H9 (cell line): ENCODE data around the gene STIL. TPM values are rescaled to one million over a fixed set of nuclear protein-coding genes. Genes with fewer than 3 reads are reported as not detected.

Experiments used
- DNase-seq: peaks from one replicate; pipeline ENCODE4 v3.0.0-alpha.2; 2017
- H2AFZ ChIP-seq: one replicate; pipeline ENCODE4 v1.6.1; 2013; ENCODE audit warnings: mild to moderate bottlenecking, low read length, control low read depth, moderate library complexity
- H2AK5ac ChIP-seq: 2 replicates; pipeline ENCODE4 v1.6.1; 2013; ENCODE audit warnings: low read length, control low read depth, mixed read lengths; ENCODE audit not compliant: insufficient read length
- H2BK120ac ChIP-seq: one replicate; pipeline ENCODE4 v1.6.1; 2013; ENCODE audit warnings: low read depth, mild to moderate bottlenecking, low read length, control low read depth, inconsistent platforms; ENCODE audit not compliant: poor library complexity, severe bottlenecking
- H2BK12ac ChIP-seq: 2 replicates; pipeline ENCODE4 v1.6.1; 2013; ENCODE audit warnings: low read length, control low read depth, mixed read lengths, low read depth; ENCODE audit not compliant: insufficient read length
- H2BK15ac ChIP-seq: 2 replicates; pipeline ENCODE4 v1.6.1; 2013; ENCODE audit warnings: low read depth, low read length, control low read depth
- H2BK20ac ChIP-seq: one replicate; pipeline ENCODE4 v1.6.1; 2013; ENCODE audit warnings: low read depth, mild to moderate bottlenecking, low read length, control low read depth, inconsistent platforms; ENCODE audit not compliant: poor library complexity, severe bottlenecking
- H2BK5ac ChIP-seq: 2 replicates; pipeline ENCODE4 v1.6.1; 2013; ENCODE audit warnings: low read length, control low read depth, mixed read lengths; ENCODE audit not compliant: insufficient read length
- H3K14ac ChIP-seq: 2 replicates; pipeline ENCODE4 v1.6.1; 2013; ENCODE audit warnings: low read length, control low read depth; ENCODE audit not compliant: insufficient read depth
- H3K18ac ChIP-seq: 2 replicates; pipeline ENCODE4 v1.6.1; 2013; ENCODE audit warnings: low read depth, mild to moderate bottlenecking, mixed read lengths, low read length, control low read depth; ENCODE audit not compliant: insufficient read length
- H3K23ac ChIP-seq: 2 replicates; pipeline ENCODE4 v1.6.1; 2013; ENCODE audit warnings: low read length, control low read depth, mixed read lengths, low read depth; ENCODE audit not compliant: insufficient read length
- H3K23me2 ChIP-seq: 2 replicates; pipeline ENCODE4 v1.6.1; 2013; ENCODE audit warnings: low read depth, mild to moderate bottlenecking, mixed read lengths, low read length, control low read depth; ENCODE audit not compliant: insufficient read length, poor library complexity, severe bottlenecking
- H3K27ac ChIP-seq: 2 replicates; pipeline ENCODE4 v1.5.1; 2013; ENCODE audit warnings: low read length, control low read depth, mixed read lengths, low read depth; ENCODE audit not compliant: insufficient read length
- H3K27me3 ChIP-seq: 2 replicates; pipeline ENCODE4 v1.6.1; 2013; ENCODE audit warnings: low read length, control low read depth, inconsistent platforms; ENCODE audit not compliant: insufficient read depth
- H3K4ac ChIP-seq: 2 replicates; pipeline ENCODE4 v1.6.1; 2013; ENCODE audit warnings: low read depth, mild to moderate bottlenecking, control low read depth, inconsistent platforms, low read length, moderate library complexity
- H3K4me1 ChIP-seq: 2 replicates; pipeline ENCODE4 v1.6.1; 2013; ENCODE audit warnings: low read length, control low read depth, inconsistent platforms; ENCODE audit not compliant: insufficient read depth
- H3K4me2 ChIP-seq: 2 replicates; pipeline ENCODE4 v1.6.1; 2013; ENCODE audit warnings: low read length, control low read depth, mixed read lengths; ENCODE audit not compliant: insufficient read length, insufficient read depth
- H3K56ac ChIP-seq: 2 replicates; pipeline ENCODE4 v1.6.1; 2013; ENCODE audit warnings: low read depth, mild to moderate bottlenecking, mixed read lengths, low read length, control low read depth; ENCODE audit not compliant: insufficient read length
- H3K79me1 ChIP-seq: 2 replicates; pipeline ENCODE4 v1.6.1; 2013; ENCODE audit warnings: low read depth, mild to moderate bottlenecking, moderate library complexity, low read length, control low read depth, inconsistent platforms; ENCODE audit not compliant: insufficient read depth, poor library complexity, severe bottlenecking
- H3K79me2 ChIP-seq: 2 replicates; pipeline ENCODE4 v1.6.1; 2013; ENCODE audit warnings: low read length, control low read depth, inconsistent platforms; ENCODE audit not compliant: insufficient read depth
- H3K9ac ChIP-seq: 2 replicates; pipeline ENCODE4 v1.6.1; 2013; ENCODE audit warnings: low read length, control low read depth, mixed read lengths; ENCODE audit not compliant: insufficient read length; ENCODE audit errors: extremely low read depth
- H3K9me3 ChIP-seq: one replicate; pipeline ENCODE4 v1.6.1; 2013; ENCODE audit warnings: low read depth, low read length, inconsistent platforms; ENCODE audit not compliant: control insufficient read depth
- H3T11ph ChIP-seq: one replicate; pipeline ENCODE4 v1.6.1; 2013; ENCODE audit warnings: mild to moderate bottlenecking, low read length, control low read depth, inconsistent platforms
- H4K20me1 ChIP-seq: one replicate; pipeline ENCODE4 v1.6.1; 2013; ENCODE audit not compliant: control insufficient read depth, insufficient read length, insufficient read depth
- H4K5ac ChIP-seq: 2 replicates; pipeline ENCODE4 v1.6.1; 2013; ENCODE audit warnings: low read depth, mild to moderate bottlenecking, mixed read lengths, low read length, control low read depth; ENCODE audit not compliant: insufficient read length
- H4K8ac ChIP-seq: replicated peaks from 2 replicates; pipeline ENCODE4 v1.6.1; 2013; ENCODE audit warnings: low read length, control low read depth, mixed read lengths, low read depth; ENCODE audit not compliant: insufficient read length
- H4K91ac ChIP-seq: 2 replicates; pipeline ENCODE4 v1.6.1; 2013; ENCODE audit warnings: low read depth, mild to moderate bottlenecking, moderate library complexity, mixed read lengths, low read length, control low read depth; ENCODE audit not compliant: insufficient read length
- H3K27ac Mint-ChIP-seq, 3 experiments: 2 replicates in 2 of 3; 3 replicates in 1 of 3; pipeline ENCODE4 v1.8.0; 2020 to 2021; ENCODE audit warnings: mixed read lengths in 3 of 3, mild to moderate bottlenecking in 1 of 3, moderate library complexity in 1 of 3
- H3K27me3 Mint-ChIP-seq: 2 replicates; pipeline ENCODE4 v1.8.0; 2021; ENCODE audit warnings: low read depth, mild to moderate bottlenecking, moderate library complexity, mixed read lengths
- H3K36me3 Mint-ChIP-seq, 3 experiments: 2 replicates in 2 of 3; 3 replicates in 1 of 3; pipeline ENCODE4 v1.8.0; 2020 to 2021; ENCODE audit warnings: low read depth in 3 of 3, mixed read lengths in 3 of 3; ENCODE audit not compliant: insufficient read depth in 1 of 3
- H3K4me1 Mint-ChIP-seq, 2 experiments: 2 replicates each; pipeline ENCODE4 v1.8.0; 2020; ENCODE audit warnings: mixed read lengths in 2 of 2
- H3K4me3 Mint-ChIP-seq, 2 experiments: 2 replicates in 1 of 2; 3 replicates in 1 of 2; pipeline ENCODE4 v1.8.0; 2020 to 2021; ENCODE audit warnings: mild to moderate bottlenecking in 2 of 2, mixed read lengths in 2 of 2, moderate library complexity in 1 of 2
- H3K9me3 Mint-ChIP-seq, 2 experiments: 2 replicates in 1 of 2; 3 replicates in 1 of 2; pipeline ENCODE4 v1.8.0; 2020; ENCODE audit warnings: mild to moderate bottlenecking in 2 of 2, mixed read lengths in 2 of 2, moderate library complexity in 1 of 2
- WGBS: extraction: QIAGEN DNeasy Blood & Tissue Kit; methylation state at CpG from one replicate; pipeline ENCODE4 v1.1.7; 2013; ENCODE audit warnings: missing lambda C conversion rate, low lambda C conversion rate, mixed read lengths; ENCODE audit not compliant: insufficient read length; ENCODE audit errors: extremely low coverage; 5-methylcytosine and 5-hydroxymethylcytosine counted together
- total RNA-seq: library from RNA; stranded (reverse); gene quantifications from 2 replicates; pipeline ENCODE4 v1.2.1, GENCODE V29; 2021
- TF ChIP-seq, protein P1 (sequence below): fragments of 200-600 bp; sonication (generic); conservative IDR thresholded peaks from 3 replicates; pipeline ENCODE4 v1.8.0; 2021; ENCODE audit warnings: antibody characterized with exemption, mild to moderate bottlenecking

Gene STIL
- total RNA-seq, 1 experiment from 2014 or later, result 26.6 TPM

DNA sequence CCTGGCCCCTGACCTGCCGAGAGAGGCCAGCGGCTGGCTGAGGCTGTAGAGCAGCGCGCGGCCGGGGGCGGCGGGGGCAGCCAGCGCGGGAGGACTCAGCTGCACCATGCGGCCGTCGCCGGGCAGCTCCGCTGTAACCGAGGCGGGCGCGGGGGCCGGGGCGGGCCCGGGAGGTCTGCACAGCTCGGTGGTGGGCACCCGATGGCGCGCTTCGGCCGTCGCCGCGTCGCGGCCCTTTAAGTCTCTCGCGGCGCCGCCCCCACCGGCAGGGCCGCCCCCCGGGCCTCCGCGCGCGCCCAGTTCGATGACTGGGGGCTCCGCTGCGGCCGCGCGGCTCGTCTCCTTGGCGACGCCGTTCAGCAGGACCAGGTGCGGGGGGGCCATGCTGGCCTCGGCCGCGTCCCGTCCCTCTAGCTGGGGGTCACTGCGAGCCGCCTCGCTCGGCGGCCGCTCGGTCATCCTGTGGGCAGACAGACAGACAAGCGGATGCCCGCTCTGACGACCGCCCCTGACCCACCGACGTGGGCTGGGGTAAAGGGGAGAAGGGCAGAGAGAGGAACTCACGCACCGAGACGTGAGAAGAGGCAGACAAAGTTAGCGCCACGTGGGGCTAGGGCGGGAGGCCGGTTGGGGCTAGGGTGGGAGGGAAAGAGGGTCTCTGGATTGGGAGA is 88.4 kb downstream of the STIL start:
- TF ChIP-seq, protein P1, sequence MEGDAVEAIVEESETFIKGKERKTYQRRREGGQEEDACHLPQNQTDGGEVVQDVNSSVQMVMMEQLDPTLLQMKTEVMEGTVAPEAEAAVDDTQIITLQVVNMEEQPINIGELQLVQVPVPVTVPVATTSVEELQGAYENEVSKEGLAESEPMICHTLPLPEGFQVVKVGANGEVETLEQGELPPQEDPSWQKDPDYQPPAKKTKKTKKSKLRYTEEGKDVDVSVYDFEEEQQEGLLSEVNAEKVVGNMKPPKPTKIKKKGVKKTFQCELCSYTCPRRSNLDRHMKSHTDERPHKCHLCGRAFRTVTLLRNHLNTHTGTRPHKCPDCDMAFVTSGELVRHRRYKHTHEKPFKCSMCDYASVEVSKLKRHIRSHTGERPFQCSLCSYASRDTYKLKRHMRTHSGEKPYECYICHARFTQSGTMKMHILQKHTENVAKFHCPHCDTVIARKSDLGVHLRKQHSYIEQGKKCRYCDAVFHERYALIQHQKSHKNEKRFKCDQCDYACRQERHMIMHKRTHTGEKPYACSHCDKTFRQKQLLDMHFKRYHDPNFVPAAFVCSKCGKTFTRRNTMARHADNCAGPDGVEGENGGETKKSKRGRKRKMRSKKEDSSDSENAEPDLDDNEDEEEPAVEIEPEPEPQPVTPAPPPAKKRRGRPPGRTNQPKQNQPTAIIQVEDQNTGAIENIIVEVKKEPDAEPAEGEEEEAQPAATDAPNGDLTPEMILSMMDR, result no peak
- peaks cover 23 to 36% of the 10 kb centered on the region in 2 experiments for H3K4me1 Mint-ChIP-seq
- no peak overlapping the region for H2AK5ac ChIP-seq
- no peak overlapping the region for H2AFZ ChIP-seq
- no peaks in the 10 kb centered on the region for H3K79me2 ChIP-seq
- H3K27ac ChIP-seq, result no peak overlapping the region
- no peak overlapping the region for H4K8ac ChIP-seq
- H3K23me2 ChIP-seq, result peaks cover 14% of the 10 kb centered on the region
- no peak overlapping the region for H3T11ph ChIP-seq
- H3K79me1 ChIP-seq, result no peaks in the 10 kb centered on the region
- no peak overlapping the region for H3K56ac ChIP-seq
- no peak overlapping the region for H4K91ac ChIP-seq
- no CpG with 5 or more reads among the region's 79 CpGs for WGBS
- H3K4me3 Mint-ChIP-seq, result peak overlapping the region; percentile 36 to 73
- no peaks in the 10 kb centered on the region; the same call in 1 of the 2 replicates for H3K4me1 ChIP-seq
- no peak overlapping the region for H2BK5ac ChIP-seq
- no peak overlapping the region for H3K4ac ChIP-seq
- H2BK20ac ChIP-seq, result no peak overlapping the region
- no peak overlapping the region for H2BK120ac ChIP-seq
- H3K27ac Mint-ChIP-seq, result no peak overlapping the region
- H2BK12ac ChIP-seq, result no peak overlapping the region
- peaks cover 97% of the 10 kb centered on the region for H3K27me3 ChIP-seq
- H3K27me3 Mint-ChIP-seq, result peaks cover 50% of the 10 kb centered on the region
- H2BK15ac ChIP-seq, result no peak overlapping the region
- no peak for DNase-seq
- peaks cover 0 to 3% of the 10 kb centered on the region in 2 experiments; a peak in 2 of 5 replicates for H3K9me3 Mint-ChIP-seq
- peak overlapping the region; percentile 36 for H3K4me2 ChIP-seq
- no peak overlapping the region for H3K18ac ChIP-seq
- no peaks in the 10 kb centered on the region for H3K9me3 ChIP-seq
- H4K5ac ChIP-seq, result no peak overlapping the region
- H3K14ac ChIP-seq, result no peak overlapping the region
- H3K36me3 Mint-ChIP-seq, result no peaks in the 10 kb centered on the region
- peaks cover 2% of the 10 kb centered on the region for H4K20me1 ChIP-seq
- H3K9ac ChIP-seq, result no peak overlapping the region
- H3K23ac ChIP-seq, result no peak overlapping the region
